ENCODE measurements around the gene C2orf42.
"Not testable (repeated sequence)": the region's sequence is repeated elsewhere in the genome, so short reads cannot be mapped to it uniquely, and the experiment has no call there.

C2orf42 gene

DNA sequence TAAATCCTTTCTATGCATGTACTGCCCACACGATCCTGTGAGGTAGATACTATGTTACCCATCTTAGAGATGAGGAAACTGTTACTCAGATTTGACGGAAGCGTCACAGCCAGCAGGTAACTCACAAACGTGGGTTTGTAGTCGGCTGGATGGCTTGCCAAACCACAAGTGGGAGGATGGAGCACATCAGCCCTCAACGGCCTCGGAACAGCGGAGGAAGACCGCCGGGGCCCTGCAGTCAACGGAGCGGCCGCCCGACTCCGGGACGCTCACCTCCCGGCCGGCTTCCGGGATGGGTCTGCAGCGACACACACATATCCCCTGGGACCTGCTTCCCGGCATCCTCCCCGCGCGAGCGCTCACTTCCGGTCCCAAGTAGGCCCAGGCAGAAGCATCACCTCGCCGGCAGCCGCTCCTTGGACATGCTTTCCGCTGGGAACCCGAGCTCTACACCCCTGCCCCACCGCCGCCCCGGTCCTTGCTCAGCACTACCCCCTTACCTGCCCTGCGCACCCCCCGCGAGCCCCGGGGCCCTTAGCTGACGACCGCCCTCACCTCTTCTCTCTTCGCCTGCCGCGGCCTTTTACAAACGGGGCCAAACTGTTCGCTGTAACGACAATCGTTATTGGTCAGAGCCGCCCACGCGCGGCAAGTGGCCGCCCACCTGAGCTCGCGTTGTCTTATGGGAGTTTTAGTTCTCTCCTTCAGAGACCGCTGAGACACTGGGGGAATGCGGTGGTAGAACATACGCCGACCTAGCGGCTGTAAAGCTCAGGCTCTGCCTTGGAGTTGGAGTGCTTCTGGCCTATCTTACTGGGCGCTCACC, at the start of gene C2orf42:
TSS of gene C2orf42 (minus strand) at position 602 of the 826 bp plus-strand sequence. CDS start 9,034 bp downstream, outside the sequence.
- peak within 1 kb of the TSS; percentile 91 for H3K4me3 ChIP-seq (ENCODE audit: low read depth, low read length)
- peak; percentile 94 for TF ChIP-seq POLR2A (IDR thresholded peaks at IDR 0.05; ENCODE audit: extremely low read depth, insufficient read length)
- peak; percentile 69; the same call in 1 of the 2 replicates for TF ChIP-seq MYC (IDR thresholded peaks at IDR 0.05; ENCODE audit: low read depth, low read length)
- TF ChIP-seq CTCF (IDR thresholded peaks at IDR 0.05; ENCODE audit: low read depth, low read length) = peak; percentile 24
- TF ChIP-seq MAX (IDR thresholded peaks at IDR 0.05; ENCODE audit: low read depth, low read length) = peak; percentile 45
- DNase-seq (ENCODE audit: low read depth) = peak; percentile 99

GRCh38 chr2:70240599-70240998, 49.8 kb upstream of the C2orf42 start:
- DNase-seq (ENCODE audit: low read depth) = no peak
- no peak overlapping the region for H3K4me3 ChIP-seq (ENCODE audit: low read depth, low read length)
- TF ChIP-seq CTCF (IDR thresholded peaks at IDR 0.05; ENCODE audit: low read depth, low read length) (no peak), POLR2A (IDR thresholded peaks at IDR 0.05; ENCODE audit: extremely low read depth, insufficient read length) (no peak), MYC (IDR thresholded peaks at IDR 0.05; ENCODE audit: low read depth, low read length) (no peak), MAX (IDR thresholded peaks at IDR 0.05; ENCODE audit: low read depth, low read length) (no peak)

DNA sequence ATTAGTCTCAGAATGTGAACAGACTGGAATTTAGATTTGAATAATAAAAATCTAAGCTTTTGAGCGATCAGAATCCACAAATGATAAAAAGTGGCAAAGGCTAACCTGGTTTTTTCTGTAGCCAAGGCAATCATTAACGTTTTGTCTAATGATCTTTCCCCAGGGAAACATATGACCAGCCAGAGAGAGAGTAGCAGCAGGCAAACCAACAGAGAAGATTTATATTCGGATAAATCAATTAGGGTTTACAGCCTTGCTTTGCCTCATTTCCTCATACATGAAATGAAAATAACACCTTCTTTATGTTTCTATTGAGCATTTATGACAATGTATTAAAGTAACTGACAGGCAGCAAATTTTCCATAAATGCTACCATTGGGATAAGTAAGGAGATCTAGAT, 43.1 kb upstream of the C2orf42 start:
- TF ChIP-seq MYC (IDR thresholded peaks at IDR 0.05; ENCODE audit: low read depth, low read length) = no peak
- no peak for TF ChIP-seq MAX (IDR thresholded peaks at IDR 0.05; ENCODE audit: low read depth, low read length)
- no peak for TF ChIP-seq CTCF (IDR thresholded peaks at IDR 0.05; ENCODE audit: low read depth, low read length)
- TF ChIP-seq POLR2A (IDR thresholded peaks at IDR 0.05; ENCODE audit: extremely low read depth, insufficient read length) = no peak
- no peak overlapping the region for H3K4me3 ChIP-seq (ENCODE audit: low read depth, low read length)
- DNase-seq (ENCODE audit: low read depth) = no peak

DNA sequence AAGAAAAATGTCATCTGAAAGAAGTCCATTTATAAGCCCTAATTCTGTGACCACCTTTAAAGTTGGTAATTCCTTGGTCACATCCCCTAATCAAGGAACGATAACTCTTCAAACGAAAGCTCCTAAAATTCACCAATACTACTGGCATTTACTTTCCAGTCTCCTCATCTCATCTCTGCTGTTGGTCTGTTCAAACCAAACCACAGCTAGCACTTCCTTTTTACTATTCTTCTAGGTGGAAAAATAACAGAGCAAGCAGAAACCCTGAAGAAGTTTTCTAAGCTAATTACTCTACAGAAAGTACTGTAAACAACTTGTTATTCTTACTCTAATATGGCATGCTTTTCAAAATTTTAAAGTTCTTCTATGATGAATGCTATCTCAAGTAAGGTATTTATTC, 36.0 kb upstream of the C2orf42 start:
- no peak overlapping the region for H3K4me3 ChIP-seq (ENCODE audit: low read depth, low read length)
- DNase-seq (ENCODE audit: low read depth) = no peak
- TF ChIP-seq POLR2A (IDR thresholded peaks at IDR 0.05; ENCODE audit: extremely low read depth, insufficient read length) (no peak), MYC (IDR thresholded peaks at IDR 0.05; ENCODE audit: low read depth, low read length) (no peak), CTCF (IDR thresholded peaks at IDR 0.05; ENCODE audit: low read depth, low read length) (no peak), MAX (IDR thresholded peaks at IDR 0.05; ENCODE audit: low read depth, low read length) (no peak)

GRCh38 chr2:70223305-70223704, 32.5 kb upstream of the C2orf42 start:
- DNase-seq (ENCODE audit: low read depth) = peak; percentile 57
- H3K4me3 ChIP-seq (ENCODE audit: low read depth, low read length) = not testable (repeated sequence)

DNA sequence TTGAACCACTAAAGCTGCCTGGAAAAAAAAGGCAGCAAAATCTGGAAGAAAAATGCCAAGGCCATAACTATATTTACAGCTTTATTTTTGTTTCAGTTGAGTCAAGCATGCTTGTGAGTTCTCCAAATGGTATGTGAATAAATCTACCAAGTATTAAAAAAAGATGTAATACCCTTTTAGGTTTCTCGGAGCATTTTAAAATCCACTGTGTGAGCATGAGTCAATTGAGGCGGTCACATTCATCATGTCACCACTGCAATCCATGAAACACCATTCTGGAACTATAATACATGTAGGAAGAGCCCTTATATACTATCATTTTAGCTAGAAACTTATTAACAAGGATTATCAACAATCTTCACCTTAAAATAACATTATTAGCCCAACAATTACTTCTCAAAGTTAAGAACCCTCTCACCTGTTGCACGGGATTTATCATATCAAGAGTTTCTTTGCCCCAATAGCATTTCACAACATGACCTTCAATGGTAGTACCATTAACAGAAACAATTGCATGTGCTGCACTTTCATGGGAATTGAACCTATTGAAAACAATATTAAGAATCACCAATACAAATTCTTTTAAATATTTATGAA, 24.2 kb upstream of the C2orf42 start:
- no peak for DNase-seq (ENCODE audit: low read depth)
- no peak overlapping the region for H3K4me3 ChIP-seq (ENCODE audit: low read depth, low read length)
- TF ChIP-seq POLR2A (IDR thresholded peaks at IDR 0.05; ENCODE audit: extremely low read depth, insufficient read length) (no peak), MAX (IDR thresholded peaks at IDR 0.05; ENCODE audit: low read depth, low read length) (no peak), MYC (IDR thresholded peaks at IDR 0.05; ENCODE audit: low read depth, low read length) (no peak)

Data from NB4 (cell line).